Spleen (tissue), 7 donors: ENCODE data around the gene CACNA2D3.

Experiments used
- CTCF ChIP-seq, 11 experiments: fragments of 200-600 bp in 7 of 11; fragments of 450-650 bp in 4 of 11; sonication (generic) in 4 of 11; IDR thresholded peaks in 8 of 11; conservative IDR thresholded peaks in 3 of 11; 1 replicate in 7 of 11; 2 replicates in 4 of 11; pipeline versions ENCODE4 v1.4.0 to v1.8.0; 2016 to 2021; ENCODE audit warnings: antibody characterized with exemption in 11 of 11, inconsistent platforms in 4 of 11, mild to moderate bottlenecking in 1 of 11
- POLR2A ChIP-seq, 3 donors: fragments of 450-650 bp; IDR thresholded peaks; one replicate each; pipeline ENCODE4 v1.5.1; 2017; ENCODE audit warnings: antibody characterized with exemption in 3 of 3, mild to moderate bottlenecking in 1 of 3
- POLR2AphosphoS5 ChIP-seq, 3 donors: sonication (generic); formaldehyde crosslinking; IDR thresholded peaks; one replicate each; pipeline ENCODE4 v1.5.1; 2017; ENCODE audit warnings: antibody characterized with exemption in 3 of 3
- donor health status: DM: no; HTN: no; CAD: no; lungs with moderate emphysema.
- donor health status: DM: no; HTN: no; CAD: no.
- donor health status: DM: no; HTN: no; CAD: no.

DNA sequence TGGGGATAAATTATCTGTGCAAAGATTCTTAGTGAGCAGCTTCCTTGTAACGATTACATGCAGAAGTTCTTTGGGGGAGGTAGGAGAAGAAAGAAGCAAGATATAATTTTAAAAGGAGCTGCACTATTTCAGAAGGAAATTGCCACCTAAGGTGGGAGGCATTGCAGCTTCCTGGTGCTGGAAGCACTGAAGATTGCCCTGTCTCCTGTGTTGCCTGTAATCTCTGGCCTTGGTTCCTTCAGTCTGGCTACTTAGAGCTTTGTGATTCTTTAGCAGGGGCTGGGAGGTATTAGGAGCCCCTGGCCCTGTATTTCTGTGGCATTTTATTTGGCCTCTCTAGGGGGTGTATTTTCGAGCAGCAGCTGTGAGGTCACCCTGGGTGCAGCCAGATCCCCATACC is 35.5 kb downstream of the CACNA2D3 start:
- TF ChIP-seq CTCF (IDR thresholded peaks at IDR 0.05 in 8 of 11, conservative IDR thresholded peaks at IDR 0.05 in 3 of 11) = no peak
- TF ChIP-seq POLR2AphosphoS5 (IDR thresholded peaks at IDR 0.05) = no peak
- no peak for TF ChIP-seq POLR2A (IDR thresholded peaks at IDR 0.05)
